ENCODE results near the gene ARNT2.

GRCh38 chr15:80441714-80442113, 37.5 kb downstream of the ARNT2 start:
- TF ChIP-seq POLR2AphosphoS5 (IDR thresholded peaks at IDR 0.05; ENCODE audit: low read depth) (no peak), EZH2 (IDR thresholded peaks at IDR 0.05; ENCODE audit: low read depth, unreplicated experiment) (no peak), CTCF (conservative IDR thresholded peaks at IDR 0.05; ENCODE audit: low read depth in 2 of 2) (no peak), EZH2phosphoT487 (IDR thresholded peaks at IDR 0.05; ENCODE audit: unreplicated experiment) (no peak), REST (IDR thresholded peaks at IDR 0.05; ENCODE audit: unreplicated experiment) (no peak), JUNB (IDR thresholded peaks at IDR 0.05; ENCODE audit: unreplicated experiment) (no peak), ZNF114 (CRISPR knock-in tag; IDR thresholded peaks at IDR 0.05) (no peak), CREB1 (CRISPR knock-in tag; IDR thresholded peaks at IDR 0.05; ENCODE audit: low read depth) (no peak), ZNF331 (CRISPR knock-in tag; IDR thresholded peaks at IDR 0.05; ENCODE audit: low read depth) (no peak)
